HCT116 (cell line): ENCODE measurements around the gene PLEKHN1. TPM values are rescaled to one million over a fixed set of nuclear protein-coding genes. Genes with fewer than 3 reads are reported as not detected.
A peak's percentile ranks its signal among the peaks of the same experiment; 100 is the strongest.

Source experiments
- ATAC-seq: fragments of 200-7000 bp; cut with Tn5 transposase; 2 replicates; pipeline ENCODE4 v1.9.1; 2020; ENCODE audit warnings: mild to moderate bottlenecking, moderate library complexity
- BruUV-seq: library from RNA; stranded (reverse); fragments of 400-500 nt; replicated peaks from 2 replicates; lab custom pipeline; 2021; lab: Mats Ljungman, UMichigan
- CTCF ChIA-PET: fragments of 300-600 bp; sonication (Branson Sonifier 250); formaldehyde crosslinking; loops from one replicate; lab custom pipeline; 2021; ENCODE audit warnings: antibody characterized with exemption; lab: Charles Lee
- POLR2A ChIA-PET: fragments of 300-600, 350-600 bp; sonication (Branson Sonifier 250); formaldehyde crosslinking; loops from one replicate; lab custom pipeline; 2021; ENCODE audit warnings: antibody characterized with exemption; lab: Charles Lee
- RAD21 ChIA-PET, 2 experiments: fragments of 300-600 bp; sonication (Branson Sonifier 250); formaldehyde crosslinking; loops; one replicate each; lab custom pipeline; 2023; ENCODE audit warnings: low total read pairs in 2 of 2; ENCODE audit not compliant: uncharacterized antibody in 2 of 2, unreplicated experiment in 2 of 2, low non-redundant PET in 1 of 2; lab: Charles Lee
- DNase-seq: peaks from one replicate; pipeline ENCODE4 v3.0.0-alpha.2; 2010; ENCODE audit warnings: low read depth, low spot score
- H2AFZ ChIP-seq: fragments of 200-600 bp; shearing (Covaris generic), sonication (generic); 2 replicates; pipeline ENCODE4 v1.6.1; 2017; ENCODE audit warnings: low read depth, mixed run types, mixed read lengths, antibody characterized with exemption, low read length; ENCODE audit not compliant: poor library complexity, severe bottlenecking
- H3K27ac ChIP-seq: 2 replicates; pipeline ENCODE4 v1.5.1; 2012; ENCODE audit warnings: low read depth, low read length
- H3K27me3 ChIP-seq: fragments of 200-600 bp; sonication (generic); 2 replicates; pipeline ENCODE4 v1.6.1; 2016; ENCODE audit warnings: mixed run types, low read length, mixed read lengths; ENCODE audit not compliant: insufficient read depth
- H3K36me3 ChIP-seq, 2 experiments: fragments of 200-500 bp in 1 of 2; fragments of 200-600 bp in 1 of 2; sonication (Bioruptor generic) in 1 of 2; sonication (generic) in 1 of 2; 2 replicates each; pipeline versions ENCODE4 v1.5.1 to v1.6.1; 2014 to 2016; ENCODE audit warnings: low read length in 2 of 2, inconsistent platforms in 1 of 2, mixed read lengths in 1 of 2, mixed run types in 1 of 2; ENCODE audit not compliant: insufficient read depth in 2 of 2, control insufficient read depth in 1 of 2
- H3K4me1 ChIP-seq, 2 experiments: fragments of 200-600 bp in 1 of 2; sonication (generic) in 1 of 2; 2 replicates each; pipeline versions ENCODE4 v1.5.1 to v1.6.1; 2012 to 2017; ENCODE audit warnings: low read length in 2 of 2, inconsistent platforms in 1 of 2, mild to moderate bottlenecking in 1 of 2, mixed read lengths in 1 of 2, mixed run types in 1 of 2, moderate library complexity in 1 of 2; ENCODE audit not compliant: insufficient read depth in 2 of 2, control insufficient read depth in 1 of 2
- H3K4me2 ChIP-seq: fragments of 200-600 bp; sonication (generic); 2 replicates; pipeline ENCODE4 v1.6.1; 2017; ENCODE audit warnings: mixed run types, low read length, mixed read lengths
- H3K4me3 ChIP-seq, 2 experiments: fragments of 200-600 bp in 1 of 2; sonication (generic) in 1 of 2; replicated peaks in 1 of 2; 2 replicates each; pipeline ENCODE4 v1.5.1; 2011 to 2016; ENCODE audit warnings: low read length in 2 of 2, control low read depth in 1 of 2, low read depth in 1 of 2, mild to moderate bottlenecking in 1 of 2, mixed read lengths in 1 of 2, mixed run types in 1 of 2
- H3K79me2 ChIP-seq: fragments of 200-600 bp; sonication (generic); 2 replicates; pipeline ENCODE4 v1.6.1; 2017; ENCODE audit warnings: mild to moderate bottlenecking, mixed run types, low read length, moderate library complexity, mixed read lengths; ENCODE audit not compliant: insufficient read depth
- H3K9ac ChIP-seq: fragments of 200-600 bp; sonication (generic); 2 replicates; pipeline ENCODE4 v1.6.1; 2016; ENCODE audit warnings: low read length, mixed read lengths
- H3K9me2 ChIP-seq: fragments of 200-600 bp; sonication (generic), shearing (Covaris generic); 2 replicates; pipeline ENCODE4 v1.6.1; 2017; ENCODE audit warnings: mixed run types, mild to moderate bottlenecking, moderate library complexity; ENCODE audit not compliant: insufficient read depth
- H3K9me3 ChIP-seq, 2 experiments: fragments of 200-500 bp in 1 of 2; fragments of 200-600 bp in 1 of 2; sonication (Bioruptor generic) in 1 of 2; sonication (generic) in 1 of 2; 2 replicates each; pipeline ENCODE4 v1.6.1; 2014 to 2017; ENCODE audit warnings: low read length in 2 of 2, mixed read lengths in 2 of 2, inconsistent platforms in 1 of 2, low read depth in 1 of 2, mild to moderate bottlenecking in 1 of 2, mixed run types in 1 of 2, moderate library complexity in 1 of 2; ENCODE audit not compliant: control insufficient read depth in 1 of 2, insufficient read depth in 1 of 2
- H4K20me1 ChIP-seq: fragments of 200-600 bp; sonication (generic), shearing (Covaris generic); 2 replicates; pipeline ENCODE4 v1.6.1; 2017; ENCODE audit warnings: mixed run types, mild to moderate bottlenecking, moderate library complexity; ENCODE audit not compliant: insufficient read depth
- ATF3 ChIP-seq: IDR thresholded peaks from 2 replicates; pipeline ENCODE4 v1.6.1; 2012
- CBX3 ChIP-seq: IDR thresholded peaks from 2 replicates; pipeline ENCODE4 v1.6.1; 2012; ENCODE audit warnings: low read depth
- CEBPB ChIP-seq: IDR thresholded peaks from 2 replicates; pipeline ENCODE4 v1.6.1; 2012; ENCODE audit warnings: low read depth
- EGR1 ChIP-seq: IDR thresholded peaks from 2 replicates; pipeline ENCODE4 v1.6.1; 2012; ENCODE audit warnings: low read depth
- ELF1 ChIP-seq: IDR thresholded peaks from 2 replicates; pipeline ENCODE4 v1.6.1; 2012; ENCODE audit warnings: low read depth, borderline replicate concordance
- EZH2 ChIP-seq: fragments of 200-600 bp; sonication (generic); IDR thresholded peaks from 2 replicates; pipeline ENCODE4 v1.6.1; 2017; ENCODE audit warnings: antibody characterized with exemption, mixed run types
- EZH2phosphoT487 ChIP-seq: fragments of 200-600 bp; IDR thresholded peaks from 2 replicates; pipeline ENCODE4 v1.6.1; 2018; ENCODE audit warnings: antibody characterized with exemption, borderline replicate concordance
- FOSL1 ChIP-seq: IDR thresholded peaks from 2 replicates; pipeline ENCODE4 v1.6.1; 2012; ENCODE audit warnings: low read depth
- JUND ChIP-seq: IDR thresholded peaks from 2 replicates; pipeline ENCODE4 v1.6.1; 2012
- POLR2A ChIP-seq: IDR thresholded peaks from 2 replicates; pipeline ENCODE4 v1.7.0; 2011; ENCODE audit warnings: borderline replicate concordance; ENCODE audit not compliant: insufficient read depth, insufficient read length; ENCODE audit errors: extremely low read depth
- POLR2AphosphoS5 ChIP-seq: IDR thresholded peaks from 2 replicates; pipeline ENCODE4 v1.6.1; 2011; ENCODE audit warnings: mild to moderate bottlenecking, low read depth, low read length, moderate library complexity
- RAD21 ChIP-seq: IDR thresholded peaks from 2 replicates; pipeline ENCODE4 v1.6.1; 2012; ENCODE audit warnings: low read depth, mild to moderate bottlenecking
- SIN3A ChIP-seq: IDR thresholded peaks from 2 replicates; pipeline ENCODE4 v1.6.1; 2012; ENCODE audit warnings: low read depth
- SP1 ChIP-seq: IDR thresholded peaks from 2 replicates; pipeline ENCODE4 v1.6.1; 2012; ENCODE audit warnings: low read depth
- SRF ChIP-seq: IDR thresholded peaks from 2 replicates; pipeline ENCODE4 v1.6.1; 2012; ENCODE audit warnings: low read depth
- TCF7L2 ChIP-seq: IDR thresholded peaks from 2 replicates; pipeline ENCODE4 v1.7.0; 2011; ENCODE audit warnings: borderline replicate concordance, inconsistent platforms; ENCODE audit not compliant: insufficient read depth, insufficient read length; ENCODE audit errors: extremely low read depth
- YY1 ChIP-seq: IDR thresholded peaks from 2 replicates; pipeline ENCODE4 v1.6.1; 2011; ENCODE audit warnings: low read length, low read depth, moderate library complexity, mild to moderate bottlenecking; ENCODE audit not compliant: insufficient replicate concordance; ENCODE audit errors: extremely low read depth
- ZBTB33 ChIP-seq: IDR thresholded peaks from 2 replicates; pipeline ENCODE4 v1.6.1; 2011; ENCODE audit warnings: mild to moderate bottlenecking, low read length, moderate library complexity; ENCODE audit not compliant: insufficient replicate concordance; ENCODE audit errors: extremely low read depth
- ZFX ChIP-seq: fragments of 450-650 bp; IDR thresholded peaks from 2 replicates; pipeline ENCODE4 v1.6.1; 2017
- ZNF274 ChIP-seq: fragments of 200-500 bp; sonication (Bioruptor generic); IDR thresholded peaks from 2 replicates; pipeline ENCODE4 v1.6.1; 2014; ENCODE audit warnings: mild to moderate bottlenecking, low read depth, low read length, inconsistent platforms
- intact Hi-C: fragments of 100-400 bp; cut with micrococcal nuclease; formaldehyde crosslinking; loops from 2 replicates; pipeline ENCODE4 v1.10.0; 2022
- total RNA-seq: library from RNA; stranded (reverse); gene quantifications from one replicate; pipeline ENCODE4 v1.2.1, GENCODE V29; 2021; ENCODE audit not compliant: unreplicated experiment
- TF ChIP-seq, protein P1 (sequence below): IDR thresholded peaks from 2 replicates; pipeline ENCODE4 v1.6.1; 2012; ENCODE audit warnings: low read depth
- TF ChIP-seq, protein P2 (sequence below): IDR thresholded peaks from 2 replicates; pipeline ENCODE4 v1.6.1; 2012

PLEKHN1 gene
- total RNA-seq, 1 experiment from 2014 or later = 11.6 TPM

GRCh38 chr1:1024771-1025699 is 58.8 kb downstream of the PLEKHN1 start:
- H3K9me2 ChIP-seq = no peaks in the 10 kb centered on the region
- ChIA-PET CTCF (no interaction called here), RAD21 (no interaction called here), POLR2A (no interaction called here)
- peak overlapping the region in 1 of 2 experiments; percentile 40; a peak in 3 of 4 replicates for H3K4me3 ChIP-seq
- H4K20me1 ChIP-seq = no peaks in the 10 kb centered on the region
- peaks cover 0 to 23% of the 10 kb centered on the region in 2 experiments; a peak in 2 of 4 replicates for H3K36me3 ChIP-seq
- DNase-seq = peak; percentile 51
- peaks cover 33 to 52% of the 10 kb centered on the region in 2 experiments for H3K4me1 ChIP-seq
- H2AFZ ChIP-seq = no peak overlapping the region
- intact Hi-C loops = no loop called here
- no peaks in the 10 kb centered on the region for H3K27me3 ChIP-seq
- peak; percentile 70 for ATAC-seq
- no peaks in the 10 kb centered on the region for H3K9me3 ChIP-seq
- peaks cover 80% of the 10 kb centered on the region for H3K79me2 ChIP-seq
- no TSS peak for BruUV-seq
- H3K4me2 ChIP-seq = peak overlapping the region; percentile 98
- peak overlapping the region; percentile 67 for H3K9ac ChIP-seq
- peak overlapping the region; percentile 87 for H3K27ac ChIP-seq
- TF ChIP-seq YY1 = peak; percentile 19
- TF ChIP-seq ELF1 = no peak
- peak; percentile 12; the same call in 1 of the 2 replicates for TF ChIP-seq ZFX
- TF ChIP-seq ATF3 = no peak
- TF ChIP-seq, protein P1, sequence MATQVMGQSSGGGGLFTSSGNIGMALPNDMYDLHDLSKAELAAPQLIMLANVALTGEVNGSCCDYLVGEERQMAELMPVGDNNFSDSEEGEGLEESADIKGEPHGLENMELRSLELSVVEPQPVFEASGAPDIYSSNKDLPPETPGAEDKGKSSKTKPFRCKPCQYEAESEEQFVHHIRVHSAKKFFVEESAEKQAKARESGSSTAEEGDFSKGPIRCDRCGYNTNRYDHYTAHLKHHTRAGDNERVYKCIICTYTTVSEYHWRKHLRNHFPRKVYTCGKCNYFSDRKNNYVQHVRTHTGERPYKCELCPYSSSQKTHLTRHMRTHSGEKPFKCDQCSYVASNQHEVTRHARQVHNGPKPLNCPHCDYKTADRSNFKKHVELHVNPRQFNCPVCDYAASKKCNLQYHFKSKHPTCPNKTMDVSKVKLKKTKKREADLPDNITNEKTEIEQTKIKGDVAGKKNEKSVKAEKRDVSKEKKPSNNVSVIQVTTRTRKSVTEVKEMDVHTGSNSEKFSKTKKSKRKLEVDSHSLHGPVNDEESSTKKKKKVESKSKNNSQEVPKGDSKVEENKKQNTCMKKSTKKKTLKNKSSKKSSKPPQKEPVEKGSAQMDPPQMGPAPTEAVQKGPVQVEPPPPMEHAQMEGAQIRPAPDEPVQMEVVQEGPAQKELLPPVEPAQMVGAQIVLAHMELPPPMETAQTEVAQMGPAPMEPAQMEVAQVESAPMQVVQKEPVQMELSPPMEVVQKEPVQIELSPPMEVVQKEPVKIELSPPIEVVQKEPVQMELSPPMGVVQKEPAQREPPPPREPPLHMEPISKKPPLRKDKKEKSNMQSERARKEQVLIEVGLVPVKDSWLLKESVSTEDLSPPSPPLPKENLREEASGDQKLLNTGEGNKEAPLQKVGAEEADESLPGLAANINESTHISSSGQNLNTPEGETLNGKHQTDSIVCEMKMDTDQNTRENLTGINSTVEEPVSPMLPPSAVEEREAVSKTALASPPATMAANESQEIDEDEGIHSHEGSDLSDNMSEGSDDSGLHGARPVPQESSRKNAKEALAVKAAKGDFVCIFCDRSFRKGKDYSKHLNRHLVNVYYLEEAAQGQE = no peak
- TF ChIP-seq ZNF274 = no peak
- no peak for TF ChIP-seq SIN3A
- no peak for TF ChIP-seq CEBPB
- TF ChIP-seq RAD21 = no peak
- TF ChIP-seq ZBTB33 = no peak
- TF ChIP-seq JUND = no peak
- peak; percentile 39; the same call in 1 of the 2 replicates for TF ChIP-seq POLR2AphosphoS5
- TF ChIP-seq, protein P2, sequence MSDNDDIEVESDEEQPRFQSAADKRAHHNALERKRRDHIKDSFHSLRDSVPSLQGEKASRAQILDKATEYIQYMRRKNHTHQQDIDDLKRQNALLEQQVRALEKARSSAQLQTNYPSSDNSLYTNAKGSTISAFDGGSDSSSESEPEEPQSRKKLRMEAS = no peak
- TF ChIP-seq CBX3 = no peak
- peak; percentile 76 for TF ChIP-seq EGR1
- TF ChIP-seq SRF = no peak
- no peak for TF ChIP-seq POLR2A
- no peak for TF ChIP-seq EZH2phosphoT487
- TF ChIP-seq EZH2 = no peak
- peak; percentile 76 for TF ChIP-seq SP1
- no peak; the same call in 1 of the 2 replicates for TF ChIP-seq FOSL1
- no peak for TF ChIP-seq TCF7L2
